ENCODE data around the gene ADAP1. TPM values are rescaled to one million over a fixed set of nuclear protein-coding genes. Genes with fewer than 3 reads are reported as not detected.

ADAP1 gene
- total and polyA plus RNA-seq, 11 donors = 3.1 to 16.5 (median 12.0) TPM

- TF ChIP-seq CTCF (IDR thresholded peaks at IDR 0.05) = no peak
- TF ChIP-seq POLR2A (IDR thresholded peaks at IDR 0.05) = no peak
- intact Hi-C loops (cut with DNase I) = no loop called here
- H3K9me3 ChIP-seq = no peaks in the 10 kb centered on the region
- no peaks in the 10 kb centered on the region for H3K36me3 ChIP-seq
- 69 to 77% (median 72%) methylated on average over 19 to 34 of the region's 34 CpGs for WGBS, 4 donors
- H3K27ac ChIP-seq = no peak within 1 kb of the TSS
- H3K4me1 ChIP-seq = peaks cover 0 to 4% (median 0%) of the 10 kb centered on the region in 12 donors
- H3K27me3 ChIP-seq = peaks cover 4 to 49% (median 17%) of the 10 kb centered on the region in 9 donors
- DNase-seq = no peak
- no peak for ATAC-seq
- H3K4me3 ChIP-seq = no peak within 1 kb of the TSS
These were observed 28.6 kb upstream of the ADAP1 start, which contains the start of gene CYP2W1 for GRCh38 chr7:983004-983615. Gene CYP2W1 (plus strand): TSS chr7:983181. CDS start chr7:983212, 31 bp downstream.

- no peak for DNase-seq
- H3K4me1 ChIP-seq = peaks cover 0 to 3% (median 0%) of the 10 kb centered on the region in 12 donors
- 68 to 88% (median 77%) methylated on average over 4 to 10 of the region's 10 CpGs for WGBS, 4 donors
- ATAC-seq = no peak
- H3K36me3 ChIP-seq = no peaks in the 10 kb centered on the region
- TF ChIP-seq CTCF (IDR thresholded peaks at IDR 0.05) (no peak), POLR2A (IDR thresholded peaks at IDR 0.05) (no peak)
- peaks cover 2 to 43% (median 15%) of the 10 kb centered on the region in 9 donors for H3K27me3 ChIP-seq
- no peak overlapping the region for H3K4me3 ChIP-seq
- no peaks in the 10 kb centered on the region for H3K9me3 ChIP-seq
- H3K27ac ChIP-seq = no peak overlapping the region
- intact Hi-C loops (cut with DNase I) = no loop called here
These were observed 28.1 kb upstream of the ADAP1 start for GRCh38 chr7:982511-983003.

GRCh38 chr7:981793-982510 lies 27.5 kb upstream of the ADAP1 start:
- 77 to 89% (median 86%) methylated on average over 16 to 19 of the region's 19 CpGs for WGBS, 4 donors
- Histone ChIP-seq H3K9me3 (no peaks in the 10 kb centered on the region), H3K27ac (no peak overlapping the region), H3K4me3 (no peak overlapping the region), H3K36me3 (no peaks in the 10 kb centered on the region), H3K4me1 (peaks cover 0 to 3% (median 0%) of the 10 kb centered on the region in 12 donors), H3K27me3 (peaks cover 0 to 37% (median 11%) of the 10 kb centered on the region in 9 donors)
- DNase-seq (no peak), ATAC-seq (no peak)
- no peak for TF ChIP-seq POLR2A (IDR thresholded peaks at IDR 0.05)
- TF ChIP-seq CTCF (IDR thresholded peaks at IDR 0.05) = no peak
- intact Hi-C loops (cut with DNase I) = no loop called here

GRCh38 chr7:979886-980571 lies 25.5 kb upstream of the ADAP1 start:
- H3K9me3 ChIP-seq = no peaks in the 10 kb centered on the region
- peaks cover 0 to 20% (median 3%) of the 10 kb centered on the region in 9 donors for H3K27me3 ChIP-seq
- TF ChIP-seq CTCF (IDR thresholded peaks at IDR 0.05) = no peak
- TF ChIP-seq POLR2A (IDR thresholded peaks at IDR 0.05) = no peak
- peaks cover 0 to 9% (median 3%) of the 10 kb centered on the region in 12 donors for H3K4me1 ChIP-seq
- H3K4me3 ChIP-seq = no peak overlapping the region
- no peaks in the 10 kb centered on the region for H3K36me3 ChIP-seq
- intact Hi-C loops (cut with DNase I) = no loop called here
- DNase-seq (no peak), ATAC-seq (peak in 3 of 4 donors; percentile 10 to 51 (median 12))
- H3K27ac ChIP-seq = no peak overlapping the region
- 55 to 67% (median 64%) methylated on average over 14 to 15 of the region's 15 CpGs for WGBS, 4 donors

Measured in heart left ventricle (tissue), 16 donors.